HG03571 (cell line): ENCODE results near the gene ACAD8.

Experiments
- ATAC-seq: cut with Tn5 transposase; IDR thresholded peaks from one replicate; pipeline ENCODE4 v1.9.1; 2021; ENCODE audit not compliant: unreplicated experiment

The ACAD8 gene

GRCh38 chr11:134289167-134289566 is 35.8 kb downstream of the ACAD8 start:
- ATAC-seq = no peak

- no peak for ATAC-seq
Observed at GRCh38 chr11:134289789-134290188, 36.4 kb downstream of the ACAD8 start.

- ATAC-seq = no peak
Observed at GRCh38 chr11:134290646-134291045, 37.3 kb downstream of the ACAD8 start.

- no peak for ATAC-seq
Observed at GRCh38 chr11:134291196-134291595, 37.8 kb downstream of the ACAD8 start.

- ATAC-seq = no peak
Observed at GRCh38 chr11:134292661-134293060, 39.3 kb downstream of the ACAD8 start.

- no peak for ATAC-seq
Observed at GRCh38 chr11:134293119-134294113, 40.0 kb downstream of the ACAD8 start.

- no peak for ATAC-seq
Observed at GRCh38 chr11:134294664-134295063, 41.3 kb downstream of the ACAD8 start.

- no peak for ATAC-seq
Observed at GRCh38 chr11:134312223-134312622, 58.9 kb downstream of the ACAD8 start.

GRCh38 chr11:134312807-134313206 is 59.4 kb downstream of the ACAD8 start:
- no peak for ATAC-seq

- no peak for ATAC-seq
Observed at GRCh38 chr11:134313379-134313778, 60.0 kb downstream of the ACAD8 start.

- no peak for ATAC-seq
Observed at GRCh38 chr11:134313821-134314607, 60.6 kb downstream of the ACAD8 start.
